GM23338 (cell line): ENCODE results near the gene NFATC3. TPM values are rescaled to one million over a fixed set of nuclear protein-coding genes. Genes with fewer than 3 reads are reported as not detected.

ENCODE experiments used
- ATAC-seq: fragments of 200-7000 bp; cut with Tn5 transposase; 3 replicates; pipeline ENCODE4 v1.9.1; 2020
- DNase-seq: peaks from one replicate; pipeline ENCODE4 v3.0.0-alpha.2; 2015; ENCODE audit warnings: low spot score
- H2AFZ ChIP-seq: fragments of 200-600 bp; sonication (generic); 2 replicates; pipeline ENCODE4 v1.8.0; 2016; ENCODE audit warnings: antibody characterized with exemption, mild to moderate bottlenecking, moderate library complexity
- H3F3A ChIP-seq: fragments of 200-600 bp; sonication (generic); replicated peaks from 2 replicates; pipeline ENCODE4 v1.8.0; 2017; ENCODE audit warnings: antibody characterized with exemption, mixed run types, low read depth
- H3K27ac ChIP-seq: fragments of 200-600 bp; sonication (generic); 2 replicates; pipeline ENCODE4 v1.6.1; 2016; ENCODE audit warnings: low read depth
- H3K27me3 ChIP-seq: fragments of 200-600 bp; sonication (generic); 2 replicates; pipeline ENCODE4 v1.8.0; 2016; ENCODE audit warnings: mild to moderate bottlenecking, mixed run types, moderate library complexity; ENCODE audit not compliant: insufficient read depth
- H3K36me3 ChIP-seq: fragments of 200-600 bp; sonication (generic); 2 replicates; pipeline ENCODE4 v1.8.0; 2016; ENCODE audit warnings: mild to moderate bottlenecking; ENCODE audit not compliant: insufficient read depth
- H3K4me1 ChIP-seq: fragments of 200-600 bp; sonication (generic); 2 replicates; pipeline ENCODE4 v1.8.0; 2016; ENCODE audit warnings: mild to moderate bottlenecking, moderate library complexity; ENCODE audit not compliant: insufficient read depth
- H3K4me2 ChIP-seq: fragments of 200-600 bp; sonication (generic); 2 replicates; pipeline ENCODE4 v1.7.1; 2017; ENCODE audit warnings: mixed run types
- H3K4me3 ChIP-seq: fragments of 200-600 bp; sonication (generic); 2 replicates; pipeline ENCODE4 v1.6.1; 2016; ENCODE audit warnings: mixed run types
- H3K79me2 ChIP-seq: fragments of 200-600 bp; sonication (generic); replicated peaks from 2 replicates; pipeline ENCODE4 v1.8.0; 2017; ENCODE audit warnings: mild to moderate bottlenecking; ENCODE audit not compliant: insufficient read depth
- H3K9me2 ChIP-seq: fragments of 200-600 bp; sonication (generic); 2 replicates; pipeline ENCODE4 v1.8.0; 2017; ENCODE audit not compliant: insufficient read depth
- H4K20me1 ChIP-seq: fragments of 200-600 bp; sonication (generic); replicated peaks from 2 replicates; pipeline ENCODE4 v1.8.0; 2017; ENCODE audit warnings: mild to moderate bottlenecking; ENCODE audit not compliant: insufficient read depth
- H3K27ac Mint-ChIP-seq: 2 replicates; pipeline ENCODE4 v1.8.0; 2020; ENCODE audit warnings: inconsistent platforms, mild to moderate bottlenecking, moderate library complexity, mixed read lengths
- H3K27me3 Mint-ChIP-seq: 3 replicates; pipeline ENCODE4 v1.8.0; 2022; ENCODE audit warnings: low read depth, mild to moderate bottlenecking, moderate library complexity, mixed read lengths, inconsistent platforms; ENCODE audit not compliant: insufficient read depth, poor library complexity
- H3K36me3 Mint-ChIP-seq: 3 replicates; pipeline ENCODE4 v1.8.0; 2021; ENCODE audit warnings: low read depth, mild to moderate bottlenecking, inconsistent platforms, moderate library complexity, mixed read lengths
- H3K4me1 Mint-ChIP-seq: 3 replicates; pipeline ENCODE4 v1.8.0; 2020; ENCODE audit warnings: mild to moderate bottlenecking, inconsistent platforms, mixed read lengths
- H3K4me3 Mint-ChIP-seq: 3 replicates; pipeline ENCODE4 v1.8.0; 2021; ENCODE audit warnings: moderate library complexity, mild to moderate bottlenecking, inconsistent platforms, mixed read lengths
- H3K9me3 Mint-ChIP-seq: 3 replicates; pipeline ENCODE4 v1.8.0; 2020; ENCODE audit warnings: moderate library complexity, mild to moderate bottlenecking, inconsistent platforms, mixed read lengths
- POLR2AphosphoS5 ChIP-seq: IDR thresholded peaks from 2 replicates; pipeline ENCODE4 v1.6.1; 2016; ENCODE audit warnings: antibody characterized with exemption, low read depth
- STAT1 ChIP-seq: IDR thresholded peaks from one replicate; pipeline ENCODE4 v1.6.1; 2016; ENCODE audit warnings: antibody characterized with exemption; ENCODE audit not compliant: unreplicated experiment
- polyA plus RNA-seq: library from polyadenylated mRNA; unstranded; fragments of >200 nt; fragmentation: Nextera tagmentation; extraction: Ambion mirVana; gene quantifications from 2 replicates; pipeline ENCODE4 v1.2.1, GENCODE V29; 2016
- total RNA-seq: library from RNA; depleted of rRNA; stranded (reverse); fragments of >200 nt; shearing (Covaris generic); gene quantifications from 2 replicates; pipeline ENCODE4 v1.2.3, GENCODE V29; 2014
- TF ChIP-seq, protein P1 (sequence below), 2 experiments: fragments of 200-600 bp in 1 of 2; sonication (generic) in 1 of 2; conservative IDR thresholded peaks; 2 replicates each; pipeline versions ENCODE4 v1.5.1 to v1.6.1; 2016 to 2017; ENCODE audit warnings: antibody characterized with exemption in 2 of 2, low read depth in 2 of 2, mild to moderate bottlenecking in 2 of 2, moderate library complexity in 1 of 2
- TF ChIP-seq, protein P2 (sequence below): IDR thresholded peaks from 2 replicates; pipeline ENCODE4 v1.6.1; 2016; ENCODE audit warnings: antibody characterized with exemption

The NFATC3 gene
- total and polyA plus RNA-seq, 2 experiments from 2014 or later = 9.2 to 40.9 TPM

DNA sequence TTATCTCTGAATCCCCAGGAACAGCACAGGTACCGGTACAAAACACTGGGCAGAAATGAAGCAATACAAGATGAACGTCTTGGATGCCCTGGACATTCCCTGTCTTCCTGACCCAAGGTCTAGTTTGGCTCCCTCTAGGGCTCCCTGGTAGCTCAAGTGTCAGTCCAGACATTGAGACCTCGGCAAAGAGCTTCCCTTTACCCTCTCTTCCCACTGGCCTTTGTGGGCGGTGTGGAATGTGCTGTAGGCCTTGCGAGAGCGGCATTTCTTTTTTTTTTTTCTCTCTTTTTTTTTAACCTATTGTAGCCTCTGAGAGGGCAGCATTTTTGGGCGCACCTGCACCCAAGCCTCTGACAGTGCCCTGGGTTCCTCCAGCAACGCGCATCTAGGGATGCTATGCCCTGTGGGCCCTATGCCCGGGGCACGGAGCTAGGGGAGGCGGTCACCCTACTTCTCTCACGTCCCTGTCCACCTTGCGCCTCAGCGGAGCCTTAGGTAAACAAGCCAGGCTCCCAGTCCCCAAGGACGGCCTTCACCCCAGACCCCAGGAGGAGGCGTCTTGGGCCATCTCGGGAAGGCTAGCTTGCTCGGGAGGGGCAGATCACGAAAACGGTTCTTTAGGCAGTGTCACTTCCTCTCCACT lies 1.2 kb upstream of the NFATC3 start:
- Histone ChIP-seq H4K20me1 (peaks cover 19% of the 10 kb centered on the region), H3K27ac (peak overlapping the region; percentile 98), H3K27me3 (no peaks in the 10 kb centered on the region), H3K4me3 (peak overlapping the region; percentile 60), H3F3A (peaks cover 9% of the 10 kb centered on the region), H3K4me1 (peaks cover 19% of the 10 kb centered on the region), H3K4me2 (peak overlapping the region; percentile 99), H2AFZ (peak overlapping the region; percentile 98), H3K79me2 (peaks cover 33% of the 10 kb centered on the region), H3K9me2 (no peaks in the 10 kb centered on the region), H3K36me3 (no peaks in the 10 kb centered on the region)
- peak; percentile 64 for DNase-seq
- Mint-ChIP-seq H3K4me1 (peaks cover 16% of the 10 kb centered on the region), H3K4me3 (peak overlapping the region; percentile 86), H3K9me3 (no peaks in the 10 kb centered on the region), H3K27ac (peak overlapping the region; percentile 59), H3K27me3 (peaks cover 12% of the 10 kb centered on the region), H3K36me3 (no peaks in the 10 kb centered on the region; the same call in 2 of the 3 replicates)
- peak; percentile 25 for ATAC-seq
- TF ChIP-seq, protein P1, sequence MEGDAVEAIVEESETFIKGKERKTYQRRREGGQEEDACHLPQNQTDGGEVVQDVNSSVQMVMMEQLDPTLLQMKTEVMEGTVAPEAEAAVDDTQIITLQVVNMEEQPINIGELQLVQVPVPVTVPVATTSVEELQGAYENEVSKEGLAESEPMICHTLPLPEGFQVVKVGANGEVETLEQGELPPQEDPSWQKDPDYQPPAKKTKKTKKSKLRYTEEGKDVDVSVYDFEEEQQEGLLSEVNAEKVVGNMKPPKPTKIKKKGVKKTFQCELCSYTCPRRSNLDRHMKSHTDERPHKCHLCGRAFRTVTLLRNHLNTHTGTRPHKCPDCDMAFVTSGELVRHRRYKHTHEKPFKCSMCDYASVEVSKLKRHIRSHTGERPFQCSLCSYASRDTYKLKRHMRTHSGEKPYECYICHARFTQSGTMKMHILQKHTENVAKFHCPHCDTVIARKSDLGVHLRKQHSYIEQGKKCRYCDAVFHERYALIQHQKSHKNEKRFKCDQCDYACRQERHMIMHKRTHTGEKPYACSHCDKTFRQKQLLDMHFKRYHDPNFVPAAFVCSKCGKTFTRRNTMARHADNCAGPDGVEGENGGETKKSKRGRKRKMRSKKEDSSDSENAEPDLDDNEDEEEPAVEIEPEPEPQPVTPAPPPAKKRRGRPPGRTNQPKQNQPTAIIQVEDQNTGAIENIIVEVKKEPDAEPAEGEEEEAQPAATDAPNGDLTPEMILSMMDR (conservative IDR thresholded peaks at IDR 0.05; ENCODE audit: low read depth in 2 of 2) = peak; percentile 20 to 33; a peak in 3 of 4 replicates
- no peak for TF ChIP-seq STAT1

DNA sequence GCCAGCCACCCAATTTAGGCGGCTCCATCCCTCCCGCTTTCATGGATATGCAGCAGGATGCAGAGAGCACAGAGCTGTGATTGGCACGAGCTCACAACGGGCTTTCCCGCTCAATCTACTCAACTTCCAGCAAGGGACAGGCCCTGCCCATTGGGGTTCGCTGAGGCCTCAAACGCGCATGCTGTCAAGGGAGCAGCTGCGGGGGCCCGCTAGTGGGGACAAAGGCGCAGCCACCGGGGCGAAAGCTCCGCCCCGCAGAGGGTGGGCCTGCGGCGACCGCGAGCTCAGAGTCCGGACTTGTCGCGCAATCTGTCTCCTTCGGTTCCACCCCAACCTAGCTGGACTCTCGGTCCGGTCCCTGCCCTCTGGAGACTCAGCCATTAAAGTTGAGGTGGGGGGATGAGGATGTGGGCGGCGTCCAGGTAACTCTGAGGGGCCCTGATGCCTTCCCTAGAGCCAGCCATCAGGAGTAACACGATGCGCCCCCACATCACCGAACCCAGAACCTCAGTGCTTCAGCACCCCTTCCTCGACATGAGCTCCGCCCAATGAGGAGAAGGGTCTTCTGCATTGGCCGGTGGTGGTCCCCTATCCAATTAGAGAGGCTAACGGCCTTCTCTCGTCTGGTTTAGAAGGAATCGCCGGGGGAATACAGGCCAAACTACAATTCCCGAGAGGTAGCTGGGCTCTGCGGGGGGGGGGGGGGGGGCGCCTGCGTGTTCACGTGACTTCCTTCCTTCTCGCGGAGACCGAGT lies 489 bp upstream of the NFATC3 start:
- TF ChIP-seq POLR2AphosphoS5 = peak; percentile 64
- TF ChIP-seq, protein P2, sequence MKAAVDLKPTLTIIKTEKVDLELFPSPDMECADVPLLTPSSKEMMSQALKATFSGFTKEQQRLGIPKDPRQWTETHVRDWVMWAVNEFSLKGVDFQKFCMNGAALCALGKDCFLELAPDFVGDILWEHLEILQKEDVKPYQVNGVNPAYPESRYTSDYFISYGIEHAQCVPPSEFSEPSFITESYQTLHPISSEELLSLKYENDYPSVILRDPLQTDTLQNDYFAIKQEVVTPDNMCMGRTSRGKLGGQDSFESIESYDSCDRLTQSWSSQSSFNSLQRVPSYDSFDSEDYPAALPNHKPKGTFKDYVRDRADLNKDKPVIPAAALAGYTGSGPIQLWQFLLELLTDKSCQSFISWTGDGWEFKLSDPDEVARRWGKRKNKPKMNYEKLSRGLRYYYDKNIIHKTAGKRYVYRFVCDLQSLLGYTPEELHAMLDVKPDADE = peak; percentile 31; the same call in 1 of the 2 replicates
- TF ChIP-seq, protein P1 (conservative IDR thresholded peaks at IDR 0.05; ENCODE audit: low read depth in 2 of 2) = no peak; a peak in 1 of 4 replicates
- H3K4me1 Mint-ChIP-seq = peaks cover 18% of the 10 kb centered on the region
- no peaks in the 10 kb centered on the region for H3K9me3 Mint-ChIP-seq
- Histone ChIP-seq H3K79me2 (peaks cover 40% of the 10 kb centered on the region), H3K27me3 (no peaks in the 10 kb centered on the region), H4K20me1 (peaks cover 19% of the 10 kb centered on the region), H3K27ac (peak overlapping the region; percentile 98), H3F3A (peaks cover 9% of the 10 kb centered on the region), H3K4me3 (peak overlapping the region; percentile 60), H3K4me2 (peak overlapping the region; percentile 99), H3K9me2 (no peaks in the 10 kb centered on the region), H3K36me3 (no peaks in the 10 kb centered on the region), H2AFZ (peak overlapping the region; percentile 98), H3K4me1 (peaks cover 19% of the 10 kb centered on the region)
- ATAC-seq (peak; percentile 72), DNase-seq (peak; percentile 98)
- H3K27ac Mint-ChIP-seq = peak overlapping the region; percentile 94
- H3K27me3 Mint-ChIP-seq = peaks cover 12% of the 10 kb centered on the region
- no peaks in the 10 kb centered on the region; the same call in 2 of the 3 replicates for H3K36me3 Mint-ChIP-seq
- peak overlapping the region; percentile 86 for H3K4me3 Mint-ChIP-seq
